Stimulated activated CD8-positive, alpha-beta memory T cell treated with anti-CD3 and anti-CD28 coated beads, Interleukin-2, amount 100 ng/mL, for 48 hours (primary cell): ENCODE measurements around the gene STXBP4.

Experiments used
- DNase-seq, 2 donors: peaks; one replicate each; pipeline ENCODE4 v3.0.0-alpha.2; 2020; ENCODE audit warnings: low read depth in 2 of 2

The STXBP4 gene

GRCh38 chr17:55219459-55219858 lies 250.9 kb downstream of the STXBP4 start:
- DNase-seq: no peak

GRCh38 chr17:55219934-55220333 lies 251.4 kb downstream of the STXBP4 start:
- no peak for DNase-seq
